ENCODE measurements around the gene PACSIN2.

GRCh38 chr22:42926768-42927167 lies 88.2 kb downstream of the PACSIN2 start:
- TF ChIP-seq CTCF (IDR thresholded peaks at IDR 0.05) (no peak), ZFX (IDR thresholded peaks at IDR 0.05; ENCODE audit: borderline replicate concordance) (no peak)
